Measurements from ENCODE around the gene HNRNPA1L2.
"Not testable (repeated sequence)": the region's sequence is repeated elsewhere in the genome, so short reads cannot be mapped to it uniquely, and the experiment has no call there.

The HNRNPA1L2 gene

DNA sequence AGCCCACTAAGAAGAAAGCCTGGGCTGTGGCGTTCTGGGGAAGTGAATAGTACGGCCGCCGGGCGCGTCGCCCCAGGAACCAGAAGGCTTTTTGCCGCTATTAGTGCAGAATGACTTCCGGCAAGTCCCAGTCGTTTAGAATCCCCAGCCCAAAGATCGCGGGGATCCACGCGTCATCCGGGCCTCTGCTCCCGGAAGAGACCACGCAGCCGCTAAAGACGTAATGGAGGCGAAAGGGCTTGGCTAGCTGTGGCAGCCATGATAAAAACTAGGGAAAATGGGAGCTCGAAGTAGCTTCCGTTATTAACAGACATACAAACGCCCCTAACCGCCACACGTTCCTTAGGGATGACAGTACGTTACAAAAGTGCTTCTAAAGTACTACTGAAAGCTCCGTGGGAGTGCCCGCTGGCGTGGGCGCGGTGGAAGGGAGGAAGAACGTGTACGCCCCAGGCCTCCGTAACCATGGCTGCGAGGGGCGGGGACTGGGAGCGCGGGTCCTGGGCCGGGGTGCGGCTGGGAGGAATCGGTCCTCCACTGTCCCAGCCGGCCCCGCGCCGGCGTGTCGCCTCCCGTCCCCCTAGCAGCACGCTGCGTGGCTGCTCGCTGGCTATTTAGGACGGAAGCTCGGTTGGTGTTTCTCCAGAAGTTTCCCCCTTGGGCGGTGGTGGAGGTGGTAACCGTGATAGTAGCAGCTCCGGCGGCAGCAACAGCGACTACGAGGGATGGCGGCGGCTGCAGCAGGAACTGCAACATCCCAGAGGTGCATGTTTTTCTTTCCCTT, 10.2 kb downstream of the HNRNPA1L2 start, which contains the start of gene SUGT1:
TSS of gene SUGT1 (plus strand) at position 641 of the 784 bp plus-strand sequence. CDS start at position 726, 85 bp downstream.
- TF ChIP-seq TAF1 (IDR thresholded peaks at IDR 0.05; ENCODE audit: low read depth, low read length) = peak; percentile 85
- TF ChIP-seq POU2F2 (IDR thresholded peaks at IDR 0.05; ENCODE audit: low read depth, low read length) = peak; percentile 82
- peak; percentile 78 for TF ChIP-seq POLR2AphosphoS5 (IDR thresholded peaks at IDR 0.05; ENCODE audit: low read depth, low read length)
- TF ChIP-seq SPI1 (IDR thresholded peaks at IDR 0.05; ENCODE audit: low read depth, low read length) = peak; percentile 36
- TF ChIP-seq PAX5 (IDR thresholded peaks at IDR 0.05; ENCODE audit: insufficient read depth, low read length, severe bottlenecking) = no peak
- TF ChIP-seq POLR2A (IDR thresholded peaks at IDR 0.05; ENCODE audit: low read depth, low read length) = peak; percentile 85
- peak; percentile 99 for FAIRE-seq

DNA sequence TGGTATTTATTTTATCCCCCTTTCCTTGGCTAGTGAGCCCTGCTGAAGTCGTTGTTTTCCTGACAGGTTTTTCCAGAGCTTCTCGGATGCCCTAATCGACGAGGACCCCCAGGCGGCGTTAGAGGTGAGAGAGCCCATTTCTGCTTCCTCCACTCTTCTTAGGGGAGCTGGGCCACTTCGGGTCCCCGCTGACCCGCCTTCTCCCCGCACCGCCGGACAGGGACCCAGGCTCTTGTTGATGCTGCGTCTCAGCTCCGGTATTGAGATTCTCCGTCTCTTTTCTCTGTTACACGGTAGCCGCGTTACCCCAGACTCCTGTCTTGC, 10.7 kb downstream of the HNRNPA1L2 start:
- FAIRE-seq = no peak
- no peak for DNase-seq (ENCODE audit: insufficient read length, low spot score)
- no peak for TF ChIP-seq POLR2AphosphoS5 (IDR thresholded peaks at IDR 0.05; ENCODE audit: low read depth, low read length)
- TF ChIP-seq PAX5 (IDR thresholded peaks at IDR 0.05; ENCODE audit: insufficient read depth, low read length, severe bottlenecking) = no peak
- TF ChIP-seq POLR2A (IDR thresholded peaks at IDR 0.05; ENCODE audit: low read depth, low read length) = no peak
- no peak for TF ChIP-seq POU2F2 (IDR thresholded peaks at IDR 0.05; ENCODE audit: low read depth, low read length)
- no peak for TF ChIP-seq SPI1 (IDR thresholded peaks at IDR 0.05; ENCODE audit: low read depth, low read length)
- no peak for TF ChIP-seq TAF1 (IDR thresholded peaks at IDR 0.05; ENCODE audit: low read depth, low read length)

More for the DNA sequence above, 10.2 kb downstream of the HNRNPA1L2 start, which contains the start of gene SUGT1:
- peak; percentile 65 for DNase-seq (ENCODE audit: insufficient read length, low spot score)

DNA sequence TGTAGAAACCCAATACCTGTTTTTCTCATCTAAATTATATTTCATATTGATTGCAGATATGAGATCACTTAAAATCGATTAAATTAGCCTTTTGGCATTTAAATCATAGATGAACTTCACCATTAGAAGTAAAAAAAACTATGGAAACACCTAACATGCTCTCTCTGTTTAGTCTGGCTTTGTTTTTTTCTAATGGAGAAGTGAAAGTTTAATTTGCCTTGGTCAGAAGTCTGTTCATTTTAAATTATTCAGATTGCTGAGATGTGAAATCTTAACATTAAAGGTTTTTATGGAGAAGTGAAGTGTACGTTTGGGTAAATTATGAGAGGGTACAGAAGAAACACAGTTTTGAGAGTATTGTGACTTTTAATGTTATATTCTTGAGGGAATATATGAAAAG, 17.1 kb downstream of the HNRNPA1L2 start:
- FAIRE-seq (no peak), DNase-seq (ENCODE audit: insufficient read length, low spot score) (no peak)
- TF ChIP-seq TAF1 (IDR thresholded peaks at IDR 0.05; ENCODE audit: low read depth, low read length) (no peak), SPI1 (IDR thresholded peaks at IDR 0.05; ENCODE audit: low read depth, low read length) (peak; percentile 34; the same call in 1 of the 2 replicates), POLR2AphosphoS5 (IDR thresholded peaks at IDR 0.05; ENCODE audit: low read depth, low read length) (no peak)

DNA sequence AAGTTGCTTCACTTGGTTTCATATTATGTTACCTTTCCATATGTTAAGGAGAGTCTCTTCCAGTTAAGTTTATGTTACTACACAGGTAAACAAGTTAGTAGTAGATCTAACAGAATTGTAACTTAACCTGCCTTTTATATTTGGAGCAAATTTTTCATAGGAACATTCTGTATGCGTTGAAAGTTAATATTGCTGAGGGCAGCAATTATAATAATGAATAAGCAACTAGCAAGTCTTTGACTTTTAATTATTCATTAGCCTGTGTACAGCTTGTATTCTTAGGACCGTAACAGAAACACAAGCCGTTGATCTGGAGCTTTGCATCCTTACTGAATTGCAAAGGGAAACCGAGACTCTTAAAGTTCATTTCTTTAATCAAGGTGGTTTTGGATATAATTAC, 22.0 kb downstream of the HNRNPA1L2 start:
- FAIRE-seq (no peak), DNase-seq (ENCODE audit: insufficient read length, low spot score) (no peak)
- TF ChIP-seq TAF1 (IDR thresholded peaks at IDR 0.05; ENCODE audit: low read depth, low read length) = no peak
- no peak for TF ChIP-seq SPI1 (IDR thresholded peaks at IDR 0.05; ENCODE audit: low read depth, low read length)
- no peak for TF ChIP-seq POLR2AphosphoS5 (IDR thresholded peaks at IDR 0.05; ENCODE audit: low read depth, low read length)
- no peak for TF ChIP-seq POLR2A (IDR thresholded peaks at IDR 0.05; ENCODE audit: low read depth, low read length)
- TF ChIP-seq PAX5 (IDR thresholded peaks at IDR 0.05; ENCODE audit: insufficient read depth, low read length, severe bottlenecking) = no peak
- TF ChIP-seq POU2F2 (IDR thresholded peaks at IDR 0.05; ENCODE audit: low read depth, low read length) = no peak

DNA sequence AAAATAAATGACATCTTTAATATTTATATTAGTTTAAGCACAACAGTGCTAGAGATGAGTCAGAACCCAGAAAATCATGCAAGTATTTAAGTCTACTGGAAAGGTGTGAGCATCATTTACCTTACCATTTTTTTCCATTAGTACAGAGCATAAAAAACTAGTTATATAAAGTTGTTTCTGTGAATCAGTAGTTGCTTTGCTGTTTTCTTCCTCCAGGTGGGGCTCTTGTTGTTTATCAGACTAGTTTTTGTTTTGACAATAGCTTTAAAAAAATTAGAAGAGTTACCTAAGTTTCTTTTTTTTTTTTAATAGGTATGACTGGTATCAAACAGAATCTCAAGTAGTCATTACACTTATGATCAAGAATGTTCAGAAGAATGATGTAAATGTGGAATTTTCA, 23.1 kb downstream of the HNRNPA1L2 start:
- DNase-seq (ENCODE audit: insufficient read length, low spot score) (no peak), FAIRE-seq (no peak)
- TF ChIP-seq POLR2A (IDR thresholded peaks at IDR 0.05; ENCODE audit: low read depth, low read length) = no peak
- TF ChIP-seq POU2F2 (IDR thresholded peaks at IDR 0.05; ENCODE audit: low read depth, low read length) = no peak
- no peak for TF ChIP-seq PAX5 (IDR thresholded peaks at IDR 0.05; ENCODE audit: insufficient read depth, low read length, severe bottlenecking)
- no peak for TF ChIP-seq SPI1 (IDR thresholded peaks at IDR 0.05; ENCODE audit: low read depth, low read length)
- no peak for TF ChIP-seq TAF1 (IDR thresholded peaks at IDR 0.05; ENCODE audit: low read depth, low read length)
- TF ChIP-seq POLR2AphosphoS5 (IDR thresholded peaks at IDR 0.05; ENCODE audit: low read depth, low read length) = no peak

DNA sequence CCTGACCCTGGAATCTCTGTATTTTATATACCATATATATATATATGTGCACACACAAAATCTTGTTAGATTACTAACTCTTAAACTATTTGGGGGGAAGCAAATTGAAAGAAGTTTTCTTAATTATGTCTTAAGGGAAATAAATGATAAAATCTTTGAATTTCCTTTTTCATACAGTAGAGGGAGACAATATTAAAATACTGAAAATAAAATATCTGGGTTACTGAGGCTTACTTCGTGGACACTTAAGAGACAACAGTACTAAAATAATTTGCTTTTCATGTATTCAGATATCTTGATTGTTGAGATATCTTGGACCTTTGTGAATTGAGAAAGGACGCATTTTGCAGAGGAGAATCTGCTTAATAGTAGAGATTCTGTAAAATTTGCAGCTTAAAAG, 27.4 kb downstream of the HNRNPA1L2 start:
- no peak for DNase-seq (ENCODE audit: insufficient read length, low spot score)
- TF ChIP-seq PAX5 (IDR thresholded peaks at IDR 0.05; ENCODE audit: insufficient read depth, low read length, severe bottlenecking) (no peak), POU2F2 (IDR thresholded peaks at IDR 0.05; ENCODE audit: low read depth, low read length) (no peak), POLR2A (IDR thresholded peaks at IDR 0.05; ENCODE audit: low read depth, low read length) (no peak), SPI1 (IDR thresholded peaks at IDR 0.05; ENCODE audit: low read depth, low read length) (no peak), TAF1 (IDR thresholded peaks at IDR 0.05; ENCODE audit: low read depth, low read length) (no peak), POLR2AphosphoS5 (IDR thresholded peaks at IDR 0.05; ENCODE audit: low read depth, low read length) (no peak)
- FAIRE-seq = no peak

DNA sequence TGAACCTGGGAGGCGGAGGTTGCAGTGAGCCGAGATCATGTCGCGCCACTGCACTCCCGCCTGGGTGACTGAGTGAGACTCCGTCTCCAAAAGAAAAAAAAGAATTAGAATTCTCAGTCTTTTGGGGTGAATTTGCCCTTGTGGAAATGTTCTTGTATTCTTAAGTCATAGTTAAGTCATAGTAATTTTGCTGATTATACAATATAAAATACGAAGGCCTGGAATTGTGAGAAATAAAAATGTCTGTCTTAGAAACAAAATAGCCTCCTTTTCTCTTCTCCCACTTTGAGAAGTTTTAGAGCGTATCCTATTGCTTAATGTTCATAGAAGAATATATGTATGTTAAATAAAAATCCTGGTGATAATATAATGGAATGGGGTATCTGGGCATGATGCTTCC, 28.5 kb downstream of the HNRNPA1L2 start:
- no peak for TF ChIP-seq TAF1 (IDR thresholded peaks at IDR 0.05; ENCODE audit: low read depth, low read length)
- no peak for TF ChIP-seq PAX5 (IDR thresholded peaks at IDR 0.05; ENCODE audit: insufficient read depth, low read length, severe bottlenecking)
- no peak for TF ChIP-seq SPI1 (IDR thresholded peaks at IDR 0.05; ENCODE audit: low read depth, low read length)
- TF ChIP-seq POLR2AphosphoS5 (IDR thresholded peaks at IDR 0.05; ENCODE audit: low read depth, low read length) = no peak
- no peak for TF ChIP-seq POU2F2 (IDR thresholded peaks at IDR 0.05; ENCODE audit: low read depth, low read length)
- TF ChIP-seq POLR2A (IDR thresholded peaks at IDR 0.05; ENCODE audit: low read depth, low read length) = no peak
- FAIRE-seq (no peak), DNase-seq (ENCODE audit: insufficient read length, low spot score) (no peak)

DNA sequence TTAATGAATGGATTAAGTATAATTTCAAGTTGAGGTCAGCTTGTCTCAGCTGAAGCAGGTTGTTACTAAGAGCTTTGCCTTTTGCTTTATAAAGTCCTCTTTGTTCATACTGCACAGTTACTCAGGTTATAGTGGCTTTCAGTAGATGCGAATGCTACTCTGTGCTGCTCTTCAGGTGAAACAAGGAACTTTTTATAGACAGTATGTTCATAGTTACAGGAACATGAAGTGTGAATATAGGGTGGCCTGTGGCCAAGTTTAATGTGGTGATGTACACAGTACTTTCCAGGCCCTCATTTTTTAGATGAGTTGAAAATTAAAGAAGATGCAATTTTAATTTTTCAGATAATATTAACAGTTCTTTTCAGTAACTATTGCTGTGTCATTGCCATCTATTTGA, 31.2 kb downstream of the HNRNPA1L2 start:
- TF ChIP-seq POLR2A (IDR thresholded peaks at IDR 0.05; ENCODE audit: low read depth, low read length) (no peak), TAF1 (IDR thresholded peaks at IDR 0.05; ENCODE audit: low read depth, low read length) (no peak), POLR2AphosphoS5 (IDR thresholded peaks at IDR 0.05; ENCODE audit: low read depth, low read length) (no peak), SPI1 (IDR thresholded peaks at IDR 0.05; ENCODE audit: low read depth, low read length) (no peak), POU2F2 (IDR thresholded peaks at IDR 0.05; ENCODE audit: low read depth, low read length) (no peak), PAX5 (IDR thresholded peaks at IDR 0.05; ENCODE audit: insufficient read depth, low read length, severe bottlenecking) (no peak)
- DNase-seq (ENCODE audit: insufficient read length, low spot score) (no peak), FAIRE-seq (no peak)

DNA sequence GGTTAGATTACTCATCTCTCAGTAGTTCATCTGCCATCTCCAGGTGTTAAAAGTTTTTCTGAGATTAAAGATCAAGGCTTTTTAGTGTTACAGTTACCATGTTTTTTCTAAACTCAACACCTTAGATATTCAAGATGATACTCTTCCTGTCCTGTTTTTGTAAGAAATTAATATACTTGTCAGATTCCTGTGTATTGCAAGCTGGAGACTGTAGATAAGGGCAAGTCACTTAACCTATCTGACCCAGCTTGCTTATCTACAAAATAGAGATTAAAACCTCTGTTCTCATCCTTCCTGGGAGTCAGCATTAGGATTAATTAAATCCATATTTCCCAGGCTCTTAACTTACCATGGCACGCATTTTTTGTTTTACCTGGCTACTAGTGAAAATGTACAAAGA, 35.6 kb downstream of the HNRNPA1L2 start:
- FAIRE-seq (no peak), DNase-seq (ENCODE audit: insufficient read length, low spot score) (no peak)

DNA sequence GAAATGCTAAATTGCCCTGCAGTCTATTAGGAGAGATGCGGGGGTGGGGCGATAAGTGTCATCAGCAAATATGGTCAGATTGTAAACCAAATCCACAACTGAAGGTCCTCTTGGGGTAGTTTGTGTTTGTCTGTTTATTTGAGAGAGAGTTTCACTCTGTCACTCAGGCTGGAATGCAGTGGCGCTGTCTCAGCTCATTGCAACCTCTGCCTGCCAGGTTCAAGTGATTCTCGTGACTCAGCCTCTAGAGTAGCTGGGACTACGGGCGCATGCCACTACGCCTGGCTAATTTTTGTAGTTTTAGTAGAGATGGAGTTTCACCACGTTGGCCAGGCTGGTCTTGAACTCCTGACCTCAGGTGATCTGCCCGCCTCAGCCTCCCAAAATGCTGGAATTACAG, 43.6 kb downstream of the HNRNPA1L2 start:
- not testable (repeated sequence) for DNase-seq (ENCODE audit: insufficient read length, low spot score); FAIRE-seq

More for the DNA sequence above, 35.6 kb downstream of the HNRNPA1L2 start:
- TF ChIP-seq PAX5 (IDR thresholded peaks at IDR 0.05; ENCODE audit: insufficient read depth, low read length, severe bottlenecking) = no peak
- TF ChIP-seq POLR2A (IDR thresholded peaks at IDR 0.05; ENCODE audit: low read depth, low read length) = no peak
